CD4-positive, alpha-beta T cell treated with Interleukin-15 for 1 hour (primary cell): ENCODE measurements around the gene AUP1.
"Not testable (repeated sequence)": the region's sequence is repeated elsewhere in the genome, so short reads cannot be mapped to it uniquely, and the experiment has no call there.

ENCODE experiments used
- DNase-seq: peaks from one replicate; pipeline ENCODE4 v3.0.0-alpha.2; 2020

AUP1 gene

DNA sequence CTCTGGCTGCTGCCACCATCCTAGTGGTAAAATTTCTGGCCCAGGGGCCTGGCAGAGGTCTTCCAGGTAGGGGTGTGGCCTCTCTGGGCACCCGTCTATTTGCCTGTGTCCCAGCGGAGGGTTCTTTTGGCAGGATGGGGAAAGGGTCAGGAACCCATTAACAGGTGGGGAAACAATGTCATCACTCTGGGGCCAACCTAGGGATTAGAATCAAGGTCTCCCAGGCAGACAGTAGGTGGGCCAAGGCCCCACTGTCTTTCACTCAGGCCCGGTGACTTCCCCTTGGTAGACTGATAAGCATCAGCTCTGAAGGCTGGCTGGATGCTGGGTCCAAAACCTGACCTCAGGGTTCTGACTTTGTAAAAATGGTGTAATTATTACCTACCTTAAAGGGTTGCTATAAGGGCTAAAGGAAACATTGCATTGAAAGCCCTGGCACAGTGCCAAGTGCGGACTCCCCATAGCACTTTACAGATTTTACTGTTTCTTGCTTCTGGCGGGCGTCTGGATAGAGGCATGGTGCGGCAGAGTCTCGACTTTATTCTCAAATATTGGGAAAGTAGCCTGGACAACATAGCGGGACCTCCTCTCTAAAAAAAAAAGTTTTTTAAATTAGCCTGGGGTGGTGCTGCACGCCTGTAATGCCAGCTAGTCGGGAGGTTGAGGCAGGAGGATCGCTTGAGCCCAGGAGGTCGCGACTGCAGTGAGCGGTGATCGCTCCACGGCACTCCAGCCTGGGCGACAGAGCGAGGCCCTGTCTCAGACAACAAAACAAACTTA, 32.3 kb downstream of the AUP1 start:
- no peak for DNase-seq

DNA sequence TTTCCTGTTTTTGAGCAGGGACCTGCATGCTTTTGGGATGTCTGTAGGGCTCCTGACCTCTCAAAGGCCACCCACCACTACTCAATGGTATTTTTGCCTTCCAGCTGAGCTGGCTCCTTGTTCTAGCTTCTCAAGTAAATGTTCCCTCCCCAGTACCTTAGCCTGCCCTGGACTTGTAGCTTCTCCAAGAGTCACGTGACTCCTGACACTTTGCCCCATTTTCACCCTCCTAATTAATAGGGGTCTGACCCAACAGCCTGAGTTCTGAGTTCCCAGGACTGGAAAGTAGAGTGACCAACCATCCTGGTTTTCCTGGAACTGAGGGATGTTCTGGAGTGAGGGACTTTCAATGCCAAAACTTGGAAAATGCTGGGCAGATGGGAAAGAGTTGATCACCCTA, 34.1 kb downstream of the AUP1 start:
- DNase-seq = no peak

DNA sequence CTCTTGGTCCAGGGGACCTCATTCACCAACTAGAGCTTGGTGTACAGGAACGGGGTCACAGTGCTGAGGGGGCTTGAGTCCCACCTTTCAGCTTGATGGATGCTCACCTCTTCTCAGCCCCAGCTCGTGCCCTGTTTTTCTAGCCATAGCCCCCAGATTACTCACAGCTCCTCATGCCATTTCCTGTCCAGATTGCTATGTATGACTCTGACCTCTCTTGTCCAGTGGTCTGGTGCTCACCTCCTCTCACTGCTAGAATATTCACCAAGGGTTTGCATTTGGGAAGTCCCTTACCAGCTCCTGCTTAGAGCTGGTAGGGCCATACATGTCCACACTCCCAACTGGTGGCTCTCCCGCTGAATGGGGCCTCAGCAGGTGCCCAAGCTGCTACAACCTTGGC, 36.0 kb downstream of the AUP1 start:
- no peak for DNase-seq

- DNase-seq = no peak
Observed at GRCh38 chr2:74491648-74492544, 37.6 kb downstream of the AUP1 start.

DNA sequence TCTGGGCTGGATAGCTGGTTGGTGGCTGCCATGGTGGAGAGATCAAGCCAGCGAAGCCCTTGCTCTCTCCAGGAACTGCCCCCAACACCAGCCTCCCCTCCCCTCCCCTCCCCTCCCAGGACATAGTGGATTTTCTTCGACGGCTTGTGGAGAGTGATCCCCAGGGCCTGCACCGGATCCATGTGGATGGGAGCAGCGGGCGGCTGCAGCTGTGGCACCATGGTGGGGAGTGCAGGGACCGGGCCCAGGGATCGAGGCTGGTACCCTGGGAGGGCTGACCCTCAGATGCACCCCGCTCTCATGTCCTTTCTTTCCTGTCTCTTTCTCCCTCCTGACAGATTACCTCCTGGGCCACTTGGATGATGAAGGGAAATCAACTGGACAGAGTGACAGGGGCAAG, 39.6 kb downstream of the AUP1 start:
- DNase-seq = no peak

DNA sequence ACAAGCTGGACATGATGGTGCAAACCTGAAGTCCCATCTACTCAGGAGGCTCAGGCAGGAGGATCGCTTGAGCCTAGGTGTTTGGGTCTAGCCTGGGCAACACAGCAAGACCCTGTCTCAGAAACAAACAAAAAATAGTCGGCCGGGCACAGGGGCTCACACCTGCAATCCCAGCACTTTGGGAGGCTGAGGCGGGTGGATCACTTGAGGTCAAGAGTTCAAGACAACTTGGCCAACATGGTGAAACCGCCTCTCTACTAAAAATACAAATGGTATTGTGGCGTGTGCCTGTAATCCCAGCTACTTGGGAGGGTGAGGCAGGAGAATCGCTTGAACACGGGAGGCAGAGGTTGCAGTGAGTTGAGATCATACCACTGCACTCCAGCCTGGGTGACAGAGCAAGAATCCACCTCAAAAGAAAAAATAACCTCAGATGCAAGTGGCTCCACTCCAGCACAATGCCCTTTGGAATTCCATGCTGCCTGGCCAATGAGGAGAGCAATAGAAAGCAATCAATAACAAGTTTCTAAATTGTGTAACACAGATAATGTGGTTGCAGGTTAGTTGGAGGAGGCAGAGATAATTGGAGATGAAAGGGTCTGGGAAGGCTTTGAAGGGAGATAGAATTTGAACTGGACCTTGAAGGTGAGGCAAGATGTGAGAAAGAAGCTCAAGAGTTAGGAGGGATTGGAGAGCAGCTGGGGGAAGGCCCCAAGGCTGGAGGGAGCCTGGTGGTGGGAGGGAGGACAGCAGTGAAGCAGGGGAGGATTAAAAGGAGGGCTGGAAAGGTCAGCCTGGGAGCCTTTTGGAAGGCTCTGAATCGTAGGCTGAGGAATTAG, 40.6 kb downstream of the AUP1 start:
- DNase-seq = no peak

DNA sequence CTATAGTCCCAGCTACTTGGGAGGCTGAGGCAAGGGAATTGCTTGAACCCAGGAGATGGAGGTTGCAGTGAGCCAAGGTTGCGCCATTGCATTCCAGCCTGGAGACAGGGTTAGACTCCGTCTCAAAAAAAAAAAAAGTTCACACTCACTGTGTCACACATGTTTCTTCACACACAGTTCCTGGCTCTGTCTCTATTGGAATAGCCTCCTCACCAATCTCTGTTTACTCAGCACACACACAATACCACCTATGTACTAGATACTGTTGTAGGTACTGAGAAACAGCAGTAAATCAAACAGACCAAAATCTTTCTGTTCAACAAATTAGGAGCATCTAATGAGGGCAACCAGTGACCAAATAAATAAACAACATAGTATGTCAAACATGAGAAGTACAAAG, 43.4 kb downstream of the AUP1 start:
- no peak for DNase-seq

GRCh38 chr2:74483675-74484164, 45.8 kb downstream of the AUP1 start:
- DNase-seq = not testable (repeated sequence)

GRCh38 chr2:74482801-74483674, 46.5 kb downstream of the AUP1 start, which contains the start of the genes CCDC142 and TTC31:
CCDC142 (minus strand) TSS chr2:74482998; CDS start chr2:74482837, 161 bp downstream.
TTC31 (plus strand) TSS chr2:74483081; CDS start chr2:74483096, 15 bp downstream.
- peak; percentile 94 for DNase-seq

DNA sequence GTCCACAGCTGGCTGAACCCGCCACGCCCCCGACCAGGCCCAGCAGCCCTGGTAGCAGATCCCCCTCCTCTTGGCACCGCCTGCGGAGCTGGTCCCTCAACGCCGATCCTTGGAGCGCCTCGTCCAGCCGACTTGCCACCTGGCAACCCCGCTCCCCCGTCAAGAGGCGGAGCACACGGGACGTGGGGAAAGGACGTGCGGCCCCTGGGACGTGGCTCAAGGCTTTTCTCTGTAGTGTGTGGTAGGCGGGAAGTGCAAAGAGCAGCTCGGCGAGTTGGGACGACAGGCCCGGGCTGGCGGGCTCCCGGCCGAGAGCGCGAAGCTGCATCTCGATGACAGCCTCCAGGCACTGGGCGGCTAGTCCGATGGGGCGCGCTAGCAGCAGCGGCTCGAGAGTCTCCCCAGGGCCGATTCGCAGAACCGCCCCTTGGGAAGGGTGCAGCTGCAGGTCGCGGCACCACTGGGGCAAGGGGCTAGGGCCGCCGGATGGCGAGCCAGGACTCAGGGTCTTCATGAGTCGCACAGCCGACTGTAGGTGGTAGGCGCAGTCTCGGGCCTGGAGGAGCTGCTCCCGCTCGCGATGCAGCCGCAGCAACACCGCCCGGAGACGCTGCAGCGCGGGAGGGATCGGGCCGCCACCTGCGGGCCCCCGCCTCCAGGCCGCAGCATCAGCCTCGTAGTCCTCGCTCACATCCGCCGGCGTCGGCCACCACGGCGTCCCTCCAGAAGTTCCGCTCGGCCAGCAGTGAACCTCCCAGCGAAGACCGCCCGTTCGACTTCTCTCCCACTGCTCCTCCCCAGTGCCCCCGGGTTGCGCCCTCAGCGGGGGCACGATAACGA, 47.3 kb downstream of the AUP1 start:
- DNase-seq = peak; percentile 56

DNA sequence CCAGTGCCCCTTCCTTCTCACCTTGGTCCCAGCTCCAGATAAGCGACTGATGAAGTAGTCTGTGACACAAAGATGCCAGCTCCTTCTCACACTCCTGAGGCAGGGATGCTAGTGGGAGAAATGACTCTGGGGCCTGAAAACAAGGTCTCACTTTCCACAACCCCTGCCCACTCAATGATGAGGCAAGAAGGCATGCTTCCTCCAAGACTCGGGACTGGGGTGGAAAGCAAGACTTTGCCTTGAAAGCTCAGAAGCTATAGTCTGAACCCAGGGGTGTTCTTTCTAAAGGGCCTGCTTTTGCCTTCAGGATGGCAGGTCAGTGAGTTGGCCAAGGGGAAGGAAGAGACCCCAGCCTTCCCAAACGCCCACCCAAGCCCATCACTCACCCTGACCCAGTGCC, 48.1 kb downstream of the AUP1 start:
- DNase-seq = no peak
